Measurements from ENCODE around the gene DNASE2. TPM values are rescaled to one million over a fixed set of nuclear protein-coding genes. Genes with fewer than 3 reads are reported as not detected.

DNASE2 gene
- total RNA-seq, 1 donor from 2014 or later, result 19.7 TPM

DNA sequence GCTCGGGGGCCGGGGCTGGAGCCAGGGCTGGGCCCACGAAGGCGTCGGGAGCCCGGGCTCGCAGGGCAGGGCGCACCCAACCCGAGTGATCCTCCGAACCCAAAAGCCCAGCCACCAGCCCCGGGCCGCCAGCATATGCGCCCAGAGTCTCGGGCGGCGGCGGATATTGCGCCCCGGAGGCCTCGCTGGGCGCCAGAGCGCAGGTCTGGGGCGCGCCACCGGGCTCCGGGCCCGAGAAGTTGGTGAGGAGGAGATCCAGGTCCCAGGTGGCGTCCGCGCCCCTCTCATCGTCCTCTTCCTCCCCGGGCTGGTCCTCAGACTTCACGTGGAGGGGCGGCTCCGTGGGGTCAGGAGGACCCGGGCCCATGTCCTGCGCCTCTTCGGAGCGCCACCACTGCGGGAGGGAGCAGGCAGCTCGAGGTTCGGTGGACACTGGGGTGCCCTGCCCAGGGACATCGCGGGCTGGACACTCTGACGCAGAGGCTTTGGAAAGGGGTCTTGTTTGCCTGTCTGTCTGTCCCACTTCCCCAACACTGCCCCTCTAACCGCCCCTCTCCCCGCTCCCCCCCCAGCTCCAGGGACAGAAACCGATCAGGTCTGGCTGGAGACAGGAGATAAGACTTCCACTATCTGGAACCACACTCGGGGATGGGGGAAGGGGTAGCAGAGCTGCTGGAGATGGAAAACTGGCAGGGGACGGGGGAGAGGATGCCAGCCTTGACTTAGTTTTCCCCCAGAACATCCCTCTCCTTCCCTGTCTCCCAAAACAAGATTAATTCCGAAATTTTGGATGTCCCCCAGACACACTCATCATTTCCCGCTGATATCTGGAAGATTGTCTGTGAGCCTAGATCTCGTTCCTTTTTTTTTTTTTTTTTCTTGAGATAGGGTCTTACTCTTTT is 4.8 kb upstream of the DNASE2 start:
- Histone ChIP-seq H3K27ac (replicated peaks) (no peak overlapping the region), H3K9me3 (replicated peaks) (peaks cover 11% of the 10 kb centered on the region), H3K27me3 (ENCODE audit: low read depth) (peaks cover 53% of the 10 kb centered on the region), H3K4me1 (peaks cover 18% of the 10 kb centered on the region), H3K36me3 (no peaks in the 10 kb centered on the region), H3K4me3 (peak overlapping the region; percentile 57)
- no peak for TF ChIP-seq CTCF (IDR thresholded peaks at IDR 0.05; ENCODE audit: borderline replicate concordance)
- intact Hi-C loops (cut with micrococcal nuclease), result no loop called here
- DNase-seq, result no peak

GRCh38 chr19:12884926-12885748 is 3.9 kb upstream of the DNASE2 start:
- H3K27ac ChIP-seq (replicated peaks), result no peak overlapping the region
- intact Hi-C loops (cut with micrococcal nuclease), result no loop called here

DNA sequence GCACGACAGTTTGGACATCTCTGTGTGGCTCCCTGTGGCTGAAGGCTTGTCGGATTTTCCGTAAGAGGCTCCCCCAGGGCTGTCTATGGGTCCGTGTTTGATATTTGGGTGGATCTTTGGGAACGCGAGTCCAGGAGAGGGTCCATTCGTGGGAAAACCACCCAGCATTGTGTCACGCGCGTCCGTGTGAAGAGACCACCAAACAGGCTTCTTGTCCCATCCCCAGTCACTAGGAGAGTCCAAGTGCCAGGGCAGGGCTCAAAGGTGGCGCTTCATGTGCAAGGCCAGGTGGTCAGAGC is 3.3 kb upstream of the DNASE2 start:
- Histone ChIP-seq H3K27ac (replicated peaks) (no peak overlapping the region), H3K36me3 (no peaks in the 10 kb centered on the region), H3K9me3 (replicated peaks) (peaks cover 11% of the 10 kb centered on the region), H3K27me3 (ENCODE audit: low read depth) (peaks cover 53% of the 10 kb centered on the region), H3K4me1 (peaks cover 28% of the 10 kb centered on the region), H3K4me3 (peak overlapping the region; percentile 57)
- no peak for TF ChIP-seq CTCF (IDR thresholded peaks at IDR 0.05; ENCODE audit: borderline replicate concordance)
- intact Hi-C loops (cut with micrococcal nuclease), result no loop called here
- DNase-seq, result no peak

More at GRCh38 chr19:12884926-12885748, 3.9 kb upstream of the DNASE2 start:
- no peaks in the 10 kb centered on the region for H3K36me3 ChIP-seq
- peaks cover 26% of the 10 kb centered on the region for H3K4me1 ChIP-seq
- H3K9me3 ChIP-seq (replicated peaks), result peaks cover 11% of the 10 kb centered on the region
- peaks cover 53% of the 10 kb centered on the region for H3K27me3 ChIP-seq (ENCODE audit: low read depth)
- DNase-seq, result peak; percentile 60
- peak overlapping the region; percentile 57 for H3K4me3 ChIP-seq
- peak; percentile 71 for TF ChIP-seq CTCF (IDR thresholded peaks at IDR 0.05; ENCODE audit: borderline replicate concordance)

GRCh38 chr19:12884202-12884601 is 3.0 kb upstream of the DNASE2 start:
- H3K9me3 ChIP-seq (replicated peaks), result peaks cover 11% of the 10 kb centered on the region
- H3K4me1 ChIP-seq, result peaks cover 28% of the 10 kb centered on the region
- no peak overlapping the region for H3K27ac ChIP-seq (replicated peaks)
- no peak for DNase-seq
- TF ChIP-seq CTCF (IDR thresholded peaks at IDR 0.05; ENCODE audit: borderline replicate concordance), result no peak
- H3K27me3 ChIP-seq (ENCODE audit: low read depth), result peaks cover 53% of the 10 kb centered on the region
- no peaks in the 10 kb centered on the region for H3K36me3 ChIP-seq
- H3K4me3 ChIP-seq, result no peak overlapping the region
- intact Hi-C loops (cut with micrococcal nuclease), result no loop called here

DNA sequence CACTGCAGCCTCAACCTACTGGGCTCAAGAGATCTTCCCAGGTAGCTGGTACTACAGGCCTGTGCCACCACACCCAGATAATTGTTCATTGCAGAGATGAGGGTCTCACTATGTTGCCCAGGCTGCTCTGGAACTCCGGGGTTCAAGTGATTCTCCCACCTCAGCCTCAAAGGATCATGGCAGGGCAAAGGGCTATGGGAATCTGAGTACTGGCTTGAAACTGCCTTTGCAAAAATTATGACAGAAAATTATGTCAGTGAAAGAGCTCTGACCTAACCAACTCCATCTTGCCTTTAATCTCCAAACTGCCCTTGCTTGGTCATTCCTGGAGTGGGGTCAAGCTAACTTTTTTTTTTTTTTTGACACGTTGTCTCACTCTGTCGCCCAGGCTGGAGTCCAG is 1.3 kb upstream of the DNASE2 start:
- H3K9me3 ChIP-seq (replicated peaks), result peaks cover 11% of the 10 kb centered on the region
- no peak for DNase-seq
- intact Hi-C loops (cut with micrococcal nuclease), result no loop called here
- H3K27me3 ChIP-seq (ENCODE audit: low read depth), result peaks cover 52% of the 10 kb centered on the region
- H3K4me3 ChIP-seq, result no peak overlapping the region
- H3K27ac ChIP-seq (replicated peaks), result no peak overlapping the region
- peaks cover 28% of the 10 kb centered on the region for H3K4me1 ChIP-seq
- TF ChIP-seq CTCF (IDR thresholded peaks at IDR 0.05; ENCODE audit: borderline replicate concordance), result no peak
- H3K36me3 ChIP-seq, result peaks cover 12% of the 10 kb centered on the region
